Karpas-422 (cell line): ENCODE results near the gene ELOVL6. TPM values are rescaled to one million over a fixed set of nuclear protein-coding genes. Genes with fewer than 3 reads are reported as not detected.
"Not testable (repeated sequence)": the region's sequence is repeated elsewhere in the genome, so short reads cannot be mapped to it uniquely, and the experiment has no call there.

Experiments
- DNase-seq: peaks from one replicate; pipeline ENCODE4 v3.0.0-alpha.2; 2015
- H2AFZ ChIP-seq: fragments of 200-600 bp; sonication (generic); 2 replicates; pipeline ENCODE4 v1.6.1; 2014; ENCODE audit warnings: antibody characterized with exemption, low read length, mixed read lengths
- H3K27ac ChIP-seq: fragments of 200-600 bp; sonication (generic); 2 replicates; pipeline ENCODE4 v1.5.1; 2014; ENCODE audit warnings: mild to moderate bottlenecking, low read length, moderate library complexity
- H3K27me3 ChIP-seq: fragments of 200-600 bp; sonication (generic); 2 replicates; pipeline ENCODE4 v1.6.1; 2014; ENCODE audit warnings: low read length, mixed read lengths
- H3K36me3 ChIP-seq: fragments of 200-600 bp; sonication (generic); 2 replicates; pipeline ENCODE4 v1.6.1; 2014; ENCODE audit warnings: low read length, mixed read lengths; ENCODE audit not compliant: insufficient read depth
- H3K4me1 ChIP-seq: fragments of 200-600 bp; sonication (generic); 2 replicates; pipeline ENCODE4 v1.6.1; 2014; ENCODE audit warnings: mild to moderate bottlenecking, low read length, mixed read lengths
- H3K4me2 ChIP-seq: fragments of 200-600 bp; sonication (generic); 2 replicates; pipeline ENCODE4 v1.6.1; 2014; ENCODE audit warnings: low read length, low read depth, mild to moderate bottlenecking; ENCODE audit not compliant: poor library complexity, severe bottlenecking
- H3K4me3 ChIP-seq: fragments of 200-600 bp; sonication (generic); 2 replicates; pipeline ENCODE4 v1.5.1; 2014; ENCODE audit warnings: mild to moderate bottlenecking, antibody characterized with exemption, low read length, mixed read lengths
- H3K79me2 ChIP-seq: fragments of 200-600 bp; sonication (generic); 2 replicates; pipeline ENCODE4 v1.6.1; 2014; ENCODE audit warnings: mild to moderate bottlenecking, low read length, mixed read lengths
- H3K9ac ChIP-seq: fragments of 200-600 bp; sonication (generic); 2 replicates; pipeline ENCODE4 v1.6.0; 2014; ENCODE audit warnings: low read length
- H3K9me2 ChIP-seq: fragments of 200-600 bp; sonication (generic), shearing (Covaris generic); replicated peaks from 2 replicates; pipeline ENCODE4 v1.6.0; 2014; ENCODE audit warnings: mild to moderate bottlenecking, low read length, moderate library complexity; ENCODE audit not compliant: insufficient read depth
- H3K9me3 ChIP-seq: fragments of 300-700, 200-600 bp; sonication (generic); 2 replicates; pipeline ENCODE4 v1.6.1; 2014; ENCODE audit warnings: low read length, mixed read lengths
- H4K20me1 ChIP-seq: fragments of 200-600 bp; sonication (generic); 2 replicates; pipeline ENCODE4 v1.6.1; 2014; ENCODE audit warnings: mild to moderate bottlenecking, antibody characterized with exemption, low read length, low read depth; ENCODE audit not compliant: insufficient read depth
- total RNA-seq: library from RNA; depleted of rRNA; stranded (reverse); fragments of >200 nt; shearing (Covaris generic); gene quantifications from 2 replicates; pipeline ENCODE4 v1.2.3, GENCODE V29; 2014; ENCODE audit warnings: low replicate concordance; rRNA removed

The ELOVL6 gene, protein sequence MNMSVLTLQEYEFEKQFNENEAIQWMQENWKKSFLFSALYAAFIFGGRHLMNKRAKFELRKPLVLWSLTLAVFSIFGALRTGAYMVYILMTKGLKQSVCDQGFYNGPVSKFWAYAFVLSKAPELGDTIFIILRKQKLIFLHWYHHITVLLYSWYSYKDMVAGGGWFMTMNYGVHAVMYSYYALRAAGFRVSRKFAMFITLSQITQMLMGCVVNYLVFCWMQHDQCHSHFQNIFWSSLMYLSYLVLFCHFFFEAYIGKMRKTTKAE
- total RNA-seq = 19.4 and 42.4 TPM in 2 replicates

DNA sequence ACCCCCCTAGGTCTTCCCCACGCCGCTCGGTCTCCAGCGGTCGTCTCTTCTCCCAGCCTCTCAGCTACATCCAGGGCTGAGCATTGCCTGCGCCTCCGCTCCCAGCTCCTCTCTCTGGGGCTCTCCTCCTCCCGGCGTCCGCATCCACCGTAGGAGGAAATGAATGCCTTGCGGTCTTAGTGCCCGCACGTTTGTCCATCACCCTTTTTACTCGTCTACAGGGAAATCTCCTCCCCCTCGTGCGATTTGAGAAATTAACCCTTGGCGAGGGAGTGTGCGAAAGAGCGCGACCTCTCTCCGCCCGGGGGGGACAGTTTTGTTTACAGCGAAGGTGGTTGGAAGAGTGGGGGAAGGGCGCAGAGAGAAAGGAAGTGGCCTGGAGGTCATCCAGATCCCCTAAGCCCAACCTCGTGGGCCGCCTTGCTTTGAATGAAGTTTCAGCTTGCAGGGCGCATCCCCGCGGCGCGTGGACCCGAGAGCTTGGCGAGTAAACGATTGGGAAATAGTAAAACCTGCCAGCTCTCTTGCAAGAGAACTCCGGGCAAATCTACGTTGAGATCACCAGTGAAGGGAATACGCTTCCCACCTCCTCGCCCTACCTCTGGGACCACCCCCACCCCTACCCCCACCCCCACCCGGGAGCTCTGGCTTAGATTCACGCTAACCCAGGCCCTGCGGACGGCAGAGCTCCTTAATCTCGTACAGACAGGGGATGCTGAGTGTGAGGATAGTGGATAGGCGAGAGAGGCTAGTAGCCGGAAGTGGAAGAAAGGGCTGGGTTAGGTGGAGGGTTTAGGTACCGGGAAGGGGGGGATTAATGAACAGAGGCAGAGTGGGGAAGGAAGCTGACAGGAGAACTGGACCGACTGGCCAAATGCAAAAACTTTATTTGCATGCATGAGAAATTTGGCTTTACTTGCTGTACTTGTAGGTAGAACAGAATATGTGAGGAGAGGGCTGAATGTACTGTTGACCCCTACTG, at the start of gene ELOVL6:
Gene ELOVL6 (minus strand): TSS at position 181 of the 982 bp plus-strand sequence. CDS start 280 bp downstream, outside the sequence.
- peaks cover 34% of the 10 kb centered on the region for H3K4me1 ChIP-seq
- H3K36me3 ChIP-seq = 0 out of 2 replicates have a peak, but pooled peaks cover 3% of the 10 kb centered on the region

DNA sequence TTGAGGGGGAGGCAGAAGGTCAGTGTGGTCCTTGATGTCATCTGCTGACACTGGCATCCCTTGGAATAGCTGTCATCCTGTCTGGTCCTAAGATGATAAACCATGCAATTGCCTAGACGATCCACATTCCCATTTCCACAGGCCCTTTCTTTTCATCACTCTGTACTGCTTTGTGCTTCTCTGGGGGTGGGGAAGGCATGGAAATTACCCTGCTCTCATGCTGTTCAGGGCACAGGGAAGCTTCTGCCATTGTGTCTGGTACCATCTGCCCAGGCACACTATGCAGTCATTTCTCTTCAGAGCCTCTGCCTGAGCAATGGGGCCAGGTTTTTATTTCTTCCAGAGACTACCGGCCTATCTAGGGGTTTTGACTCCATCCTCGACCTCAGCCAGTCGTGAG, 49.7 kb upstream of the ELOVL6 start:
- Histone ChIP-seq H3K9me2 (no peaks in the 10 kb centered on the region), H3K9me3 (no peaks in the 10 kb centered on the region), H2AFZ (no peak overlapping the region), H3K79me2 (no peaks in the 10 kb centered on the region), H4K20me1 (no peaks in the 10 kb centered on the region), H3K27ac (no peak overlapping the region), H3K4me1 (no peaks in the 10 kb centered on the region), H3K27me3 (no peaks in the 10 kb centered on the region), H3K4me2 (no peak overlapping the region), H3K9ac (no peak overlapping the region), H3K4me3 (no peak overlapping the region), H3K36me3 (no peaks in the 10 kb centered on the region)
- no peak for DNase-seq

More for the DNA sequence above, at the start of gene ELOVL6:
- Histone ChIP-seq H3K9ac (peak within 1 kb of the TSS; percentile 98), H3K9me2 (no peaks in the 10 kb centered on the region), H4K20me1 (no peaks in the 10 kb centered on the region), H3K79me2 (peaks cover 43% of the 10 kb centered on the region), H2AFZ (peak within 1 kb of the TSS; percentile 58; the same call in 1 of the 2 replicates), H3K4me3 (peak within 1 kb of the TSS; percentile 90), H3K9me3 (no peaks in the 10 kb centered on the region), H3K27me3 (no peaks in the 10 kb centered on the region), H3K4me2 (peak within 1 kb of the TSS; percentile 94), H3K27ac (peak within 1 kb of the TSS; percentile 92)
- DNase-seq = peak; percentile 90

DNA sequence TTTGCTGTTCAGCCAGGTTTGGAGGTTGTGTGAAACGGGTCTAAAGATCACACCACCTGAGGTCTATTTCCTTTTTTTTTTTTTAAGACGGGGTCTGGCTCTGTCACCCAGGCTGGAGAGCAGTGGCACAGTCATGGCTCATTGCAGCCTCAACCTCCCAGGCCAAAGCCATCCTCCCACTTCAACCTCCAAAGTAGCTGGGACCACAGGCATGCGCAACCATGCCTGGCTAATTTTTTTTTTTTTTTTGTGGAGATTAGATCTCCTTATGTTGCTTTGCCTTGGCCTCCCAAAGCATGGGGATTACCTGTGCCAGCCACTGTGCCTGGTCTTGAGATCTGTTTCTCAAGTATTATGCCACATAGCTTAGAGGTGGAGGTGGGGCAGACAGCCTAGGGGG, 49.2 kb upstream of the ELOVL6 start:
- Histone ChIP-seq H3K36me3 (no peaks in the 10 kb centered on the region), H3K4me3 (no peak overlapping the region), H3K9me2 (no peaks in the 10 kb centered on the region), H4K20me1 (no peaks in the 10 kb centered on the region), H3K9me3 (no peaks in the 10 kb centered on the region), H3K9ac (no peak overlapping the region), H3K4me1 (no peaks in the 10 kb centered on the region), H3K27me3 (no peaks in the 10 kb centered on the region), H3K27ac (no peak overlapping the region), H2AFZ (no peak overlapping the region), H3K4me2 (no peak overlapping the region), H3K79me2 (no peaks in the 10 kb centered on the region)
- DNase-seq = no peak

DNA sequence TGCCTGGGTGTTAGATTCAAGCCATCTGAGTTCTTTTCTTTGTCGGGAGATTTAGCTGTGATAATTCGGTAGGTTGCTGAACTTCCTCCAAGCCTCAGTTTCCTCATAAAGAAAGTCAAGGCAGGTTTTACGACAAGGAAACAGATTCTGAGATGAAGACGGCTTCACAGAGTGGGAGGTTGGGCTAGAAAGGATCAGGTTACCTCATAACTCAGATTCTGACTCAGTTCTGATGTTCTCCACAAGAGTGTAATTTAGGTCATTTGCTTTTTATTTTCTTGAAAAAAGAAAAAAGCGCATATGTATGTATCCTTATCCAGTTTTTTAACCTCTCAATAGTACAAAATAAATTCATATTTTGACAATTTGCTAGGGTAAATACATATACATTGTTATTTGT, 47.2 kb upstream of the ELOVL6 start:
- Histone ChIP-seq H4K20me1 (no peaks in the 10 kb centered on the region), H3K9ac (no peak overlapping the region), H3K27ac (no peak overlapping the region), H3K36me3 (no peaks in the 10 kb centered on the region), H3K9me3 (no peaks in the 10 kb centered on the region), H3K27me3 (no peaks in the 10 kb centered on the region), H3K9me2 (no peaks in the 10 kb centered on the region), H3K4me3 (no peak overlapping the region), H2AFZ (no peak overlapping the region), H3K4me2 (no peak overlapping the region), H3K79me2 (no peaks in the 10 kb centered on the region), H3K4me1 (no peaks in the 10 kb centered on the region)
- DNase-seq = no peak

DNA sequence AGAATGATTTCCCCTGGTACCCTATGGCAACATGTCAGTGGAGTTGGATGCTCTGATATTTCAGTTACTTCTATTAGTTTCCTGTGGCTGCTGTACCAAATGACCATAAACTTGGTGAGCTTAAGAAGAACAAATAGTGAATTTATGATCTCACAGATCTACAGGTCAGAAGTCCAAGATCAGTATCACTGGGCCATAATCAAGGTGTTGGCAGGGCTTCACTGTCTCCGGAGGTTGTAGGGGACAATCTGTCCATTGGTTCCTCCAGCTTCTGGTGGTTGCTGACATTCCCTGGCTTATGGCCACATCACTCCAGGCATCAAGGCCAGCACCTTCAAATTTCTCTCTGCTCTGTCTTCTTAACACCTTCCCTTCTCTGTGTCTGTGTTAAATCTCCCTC, 37.9 kb upstream of the ELOVL6 start:
- no peak overlapping the region for H3K4me3 ChIP-seq
- H3K9me3 ChIP-seq = no peaks in the 10 kb centered on the region
- H3K27ac ChIP-seq = no peak overlapping the region
- no peak overlapping the region for H3K9ac ChIP-seq
- H3K9me2 ChIP-seq = no peaks in the 10 kb centered on the region
- no peaks in the 10 kb centered on the region for H4K20me1 ChIP-seq
- H3K36me3 ChIP-seq = no peaks in the 10 kb centered on the region
- H3K4me1 ChIP-seq = peaks cover 7% of the 10 kb centered on the region
- no peaks in the 10 kb centered on the region for H3K79me2 ChIP-seq
- DNase-seq = no peak
- H3K27me3 ChIP-seq = no peaks in the 10 kb centered on the region
- H3K4me2 ChIP-seq = no peak overlapping the region
- no peak overlapping the region for H2AFZ ChIP-seq

DNA sequence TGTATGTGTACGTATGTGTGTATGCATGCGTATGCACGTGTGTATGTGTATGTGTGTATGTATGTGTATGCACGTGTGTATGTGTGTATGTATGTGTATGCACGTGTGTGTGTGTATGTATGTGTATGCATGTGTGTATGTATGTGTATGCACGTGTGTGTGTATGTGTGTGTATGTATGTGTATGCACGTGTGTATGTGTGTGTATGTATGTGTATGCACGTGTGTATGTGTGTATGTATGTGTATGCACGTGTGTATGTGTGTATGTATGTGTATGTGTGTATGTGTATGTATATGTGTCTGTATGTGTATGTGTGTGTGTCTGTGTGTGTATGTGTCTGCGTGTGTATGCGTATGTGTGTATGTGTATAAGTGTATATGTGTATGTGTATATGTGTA, 35.2 kb upstream of the ELOVL6 start:
- not testable (repeated sequence) for H3K4me1 ChIP-seq, H3K4me2 ChIP-seq, DNase-seq, H4K20me1 ChIP-seq, H3K9me3 ChIP-seq, H3K4me3 ChIP-seq, H3K36me3 ChIP-seq, H2AFZ ChIP-seq, H3K27me3 ChIP-seq, H3K9ac ChIP-seq, H3K27ac ChIP-seq, H3K9me2 ChIP-seq, H3K79me2 ChIP-seq

DNA sequence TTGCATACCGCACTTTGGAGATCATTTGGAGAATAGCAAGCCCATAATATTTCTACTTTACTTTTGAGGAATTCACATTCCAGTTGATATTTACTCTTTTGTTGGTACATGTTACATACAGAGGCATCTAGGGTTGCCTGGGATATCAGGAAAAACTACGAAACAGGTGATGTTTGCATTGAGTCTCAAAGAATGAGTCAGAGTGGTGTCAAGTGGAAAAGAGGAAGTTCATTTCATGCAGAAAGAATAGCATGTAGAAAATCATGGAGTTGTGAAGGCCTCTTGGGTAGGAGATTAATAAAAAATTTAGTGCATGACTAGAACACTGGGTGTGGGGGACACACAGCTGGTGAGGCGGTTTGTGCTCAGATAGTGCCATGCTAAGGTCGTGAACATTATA, 33.5 kb upstream of the ELOVL6 start:
- peaks cover 7% of the 10 kb centered on the region for H3K4me1 ChIP-seq
- H4K20me1 ChIP-seq = no peaks in the 10 kb centered on the region
- H3K27me3 ChIP-seq = no peaks in the 10 kb centered on the region
- no peak overlapping the region for H3K27ac ChIP-seq
- no peak overlapping the region for H3K9ac ChIP-seq
- DNase-seq = peak; percentile 48
- H3K79me2 ChIP-seq = no peaks in the 10 kb centered on the region
- no peak overlapping the region for H3K4me2 ChIP-seq
- H2AFZ ChIP-seq = no peak overlapping the region
- no peak overlapping the region for H3K4me3 ChIP-seq
- no peaks in the 10 kb centered on the region for H3K9me2 ChIP-seq
- no peaks in the 10 kb centered on the region for H3K9me3 ChIP-seq
- H3K36me3 ChIP-seq = no peaks in the 10 kb centered on the region

DNA sequence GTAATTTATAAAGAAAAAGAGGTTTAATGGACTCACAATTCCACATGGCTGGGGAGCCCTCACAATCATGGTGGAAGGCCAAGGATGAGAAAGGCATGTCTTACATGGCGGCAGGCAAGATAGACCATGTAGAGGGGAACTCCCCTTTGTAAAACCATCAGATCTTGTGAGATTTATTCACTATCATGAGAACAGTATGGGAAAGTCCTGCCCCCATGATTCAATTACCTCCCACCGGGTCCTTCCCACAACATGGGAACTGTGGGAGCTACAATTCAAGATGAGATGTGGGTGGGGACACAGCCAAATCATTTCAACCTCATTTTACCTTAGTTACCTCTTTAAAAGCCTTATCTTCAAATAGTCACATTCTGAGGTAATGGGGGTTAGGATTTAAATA, 30.9 kb upstream of the ELOVL6 start:
- Histone ChIP-seq H3K4me2 (no peak overlapping the region), H2AFZ (no peak overlapping the region), H3K27ac (no peak overlapping the region), H3K4me1 (peaks cover 8% of the 10 kb centered on the region), H3K36me3 (no peaks in the 10 kb centered on the region), H3K9me3 (no peaks in the 10 kb centered on the region), H3K9me2 (no peaks in the 10 kb centered on the region), H4K20me1 (no peaks in the 10 kb centered on the region), H3K27me3 (no peaks in the 10 kb centered on the region), H3K79me2 (no peaks in the 10 kb centered on the region), H3K4me3 (no peak overlapping the region), H3K9ac (no peak overlapping the region)
- no peak for DNase-seq
